ENCODE data around the gene SECTM1. TPM values are rescaled to one million over a fixed set of nuclear protein-coding genes. Genes with fewer than 3 reads are reported as not detected.
"Not testable (repeated sequence)": the region's sequence is repeated elsewhere in the genome, so short reads cannot be mapped to it uniquely, and the experiment has no call there.

SECTM1 gene
- total RNA-seq, 6 experiments from 2014 or later = 3.9 to 7.4 (median 5.8) TPM

DNA sequence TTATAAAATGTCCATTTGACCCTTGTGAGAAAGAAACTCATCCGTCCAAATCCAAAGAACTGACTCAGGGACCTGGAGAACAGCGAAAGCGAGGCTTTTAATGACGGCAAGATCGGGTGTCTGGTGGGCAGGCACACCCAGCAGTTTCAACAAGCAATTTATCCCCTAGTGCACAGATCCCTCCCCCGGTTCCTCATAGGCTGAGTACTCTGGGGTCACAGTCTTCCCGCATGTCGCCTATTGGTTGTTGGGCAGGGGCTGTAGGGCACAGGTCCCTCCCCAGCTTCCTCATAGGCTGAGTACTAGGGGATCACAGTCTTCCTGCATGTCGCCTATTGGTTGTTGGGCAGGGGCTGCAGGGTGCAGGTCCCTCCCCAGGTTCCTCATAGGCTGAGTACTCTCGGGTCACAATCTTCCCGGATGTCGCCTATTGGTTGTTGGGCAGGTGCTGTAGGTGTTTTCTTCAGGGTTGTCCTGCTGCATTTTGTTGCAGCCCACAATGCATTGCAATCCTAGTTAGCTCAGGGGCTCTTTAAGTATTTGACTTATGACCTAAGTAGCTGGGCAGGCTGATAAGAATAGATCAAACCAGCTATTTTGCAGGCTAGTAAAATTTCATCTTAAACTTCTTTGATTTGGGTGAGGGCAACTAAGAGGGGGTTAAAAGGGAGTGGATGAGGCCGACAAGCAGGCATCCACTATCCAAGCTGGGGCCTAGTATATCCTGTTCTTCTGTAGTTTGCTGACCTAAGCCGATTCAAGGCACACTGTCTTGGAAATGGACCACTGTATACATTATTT lies 34.4 kb upstream of the SECTM1 start:
- Histone ChIP-seq H3K36me3 (no peaks in the 10 kb centered on the region), H3K27ac (no peak overlapping the region), H3K9me3 (no peaks in the 10 kb centered on the region), H3K27me3 (peaks cover 6 to 7% of the 10 kb centered on the region in 2 donors), H3K4me1 (peaks cover 0 to 16% (median 0%) of the 10 kb centered on the region in 4 donors), H3K4me3 (no peak overlapping the region)
- ATAC-seq = no peak
- no peak for TF ChIP-seq POLR2A (IDR thresholded peaks at IDR 0.05)
- TF ChIP-seq, protein P1, sequence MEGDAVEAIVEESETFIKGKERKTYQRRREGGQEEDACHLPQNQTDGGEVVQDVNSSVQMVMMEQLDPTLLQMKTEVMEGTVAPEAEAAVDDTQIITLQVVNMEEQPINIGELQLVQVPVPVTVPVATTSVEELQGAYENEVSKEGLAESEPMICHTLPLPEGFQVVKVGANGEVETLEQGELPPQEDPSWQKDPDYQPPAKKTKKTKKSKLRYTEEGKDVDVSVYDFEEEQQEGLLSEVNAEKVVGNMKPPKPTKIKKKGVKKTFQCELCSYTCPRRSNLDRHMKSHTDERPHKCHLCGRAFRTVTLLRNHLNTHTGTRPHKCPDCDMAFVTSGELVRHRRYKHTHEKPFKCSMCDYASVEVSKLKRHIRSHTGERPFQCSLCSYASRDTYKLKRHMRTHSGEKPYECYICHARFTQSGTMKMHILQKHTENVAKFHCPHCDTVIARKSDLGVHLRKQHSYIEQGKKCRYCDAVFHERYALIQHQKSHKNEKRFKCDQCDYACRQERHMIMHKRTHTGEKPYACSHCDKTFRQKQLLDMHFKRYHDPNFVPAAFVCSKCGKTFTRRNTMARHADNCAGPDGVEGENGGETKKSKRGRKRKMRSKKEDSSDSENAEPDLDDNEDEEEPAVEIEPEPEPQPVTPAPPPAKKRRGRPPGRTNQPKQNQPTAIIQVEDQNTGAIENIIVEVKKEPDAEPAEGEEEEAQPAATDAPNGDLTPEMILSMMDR (IDR thresholded peaks at IDR 0.05) = no peak
- no peak for DNase-seq
- 91% methylated on average over 8 of the region's 14 CpGs for WGBS (ENCODE audit: insufficient coverage, low coverage, low lambda C conversion rate, missing lambda C conversion rate)
- intact Hi-C loops (cut with DNase I) = no loop called here

DNA sequence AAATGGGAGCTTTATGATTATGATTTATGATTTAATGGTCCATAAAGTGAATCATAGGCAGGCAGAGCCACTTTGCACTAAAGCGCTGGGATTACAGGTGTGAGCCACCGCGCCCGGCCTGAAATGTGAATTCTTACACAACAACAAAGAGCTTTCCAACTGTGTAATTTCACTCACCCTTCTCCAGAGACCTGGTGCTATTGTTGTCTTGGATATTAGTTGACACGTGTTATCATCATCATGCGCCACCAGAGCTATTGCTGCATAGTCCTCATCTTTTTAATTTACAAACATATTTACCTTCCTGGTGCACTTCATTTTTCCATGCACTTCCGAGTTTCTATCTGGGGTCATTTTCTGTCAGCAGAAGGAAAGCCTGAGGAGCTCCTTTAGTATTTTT lies 33.2 kb upstream of the SECTM1 start:
- TF ChIP-seq, protein P1 (IDR thresholded peaks at IDR 0.05) = no peak
- TF ChIP-seq POLR2A (IDR thresholded peaks at IDR 0.05) = no peak
- Histone ChIP-seq H3K27ac (no peak overlapping the region), H3K27me3 (peaks cover 6 to 7% of the 10 kb centered on the region in 2 donors), H3K36me3 (no peaks in the 10 kb centered on the region), H3K9me3 (no peaks in the 10 kb centered on the region), H3K4me1 (peaks cover 0 to 16% (median 0%) of the 10 kb centered on the region in 4 donors), H3K4me3 (no peak overlapping the region)
- ATAC-seq = no peak
- 70% methylated on average over 6 of the region's 7 CpGs for WGBS (ENCODE audit: insufficient coverage, low coverage, low lambda C conversion rate, missing lambda C conversion rate)
- intact Hi-C loops (cut with DNase I) = no loop called here
- DNase-seq = no peak

DNA sequence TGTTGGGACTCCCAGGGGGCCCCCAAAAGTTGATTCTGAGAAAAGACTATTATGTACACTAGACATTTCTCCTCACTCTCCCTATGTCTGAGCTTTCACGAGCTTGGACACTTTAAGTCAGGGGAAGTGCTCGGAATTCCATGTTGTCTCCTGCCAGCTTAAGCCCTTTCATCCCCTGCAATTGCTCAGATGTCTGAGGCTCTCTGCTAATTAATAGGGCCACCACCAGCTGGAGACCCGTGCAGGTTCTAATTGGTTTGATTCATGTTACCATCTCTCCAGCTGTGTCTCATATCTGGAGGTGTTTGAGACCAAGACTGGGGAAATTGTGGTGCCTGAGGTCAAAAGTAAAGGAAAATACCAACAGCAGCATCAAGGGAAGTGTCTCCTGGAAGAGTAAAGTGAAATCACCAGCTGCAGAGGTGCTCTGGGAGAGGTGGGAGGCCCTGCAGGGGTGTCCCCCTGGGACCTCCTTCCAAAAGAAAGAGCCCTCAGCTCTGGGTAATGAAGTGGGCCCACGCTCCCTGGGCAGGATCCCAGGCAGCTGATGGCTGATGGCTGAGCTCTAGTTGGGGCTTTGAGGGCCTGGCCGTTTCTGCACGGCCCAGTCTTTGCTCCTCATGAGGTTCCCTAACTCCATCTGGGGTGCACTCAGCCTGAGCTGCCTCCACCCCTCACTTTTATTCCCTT lies 32.2 kb upstream of the SECTM1 start:
- H3K9me3 ChIP-seq = no peaks in the 10 kb centered on the region
- H3K27me3 ChIP-seq = peaks cover 0 to 7% of the 10 kb centered on the region in 2 donors
- no peak overlapping the region for H3K27ac ChIP-seq
- intact Hi-C loops (cut with DNase I) = no loop called here
- H3K36me3 ChIP-seq = no peaks in the 10 kb centered on the region
- 59% methylated on average over 5 of the region's 6 CpGs for whole genome bisulfite sequencing (ENCODE audit: insufficient coverage, low coverage, low lambda C conversion rate, missing lambda C conversion rate)
- H3K4me1 ChIP-seq = peaks cover 0 to 8% (median 0%) of the 10 kb centered on the region in 4 donors
- no peak overlapping the region for H3K4me3 ChIP-seq
- DNase-seq (no peak), ATAC-seq (no peak)
- TF ChIP-seq, protein P1 (IDR thresholded peaks at IDR 0.05) = no peak
- TF ChIP-seq POLR2A (IDR thresholded peaks at IDR 0.05) = no peak

DNA sequence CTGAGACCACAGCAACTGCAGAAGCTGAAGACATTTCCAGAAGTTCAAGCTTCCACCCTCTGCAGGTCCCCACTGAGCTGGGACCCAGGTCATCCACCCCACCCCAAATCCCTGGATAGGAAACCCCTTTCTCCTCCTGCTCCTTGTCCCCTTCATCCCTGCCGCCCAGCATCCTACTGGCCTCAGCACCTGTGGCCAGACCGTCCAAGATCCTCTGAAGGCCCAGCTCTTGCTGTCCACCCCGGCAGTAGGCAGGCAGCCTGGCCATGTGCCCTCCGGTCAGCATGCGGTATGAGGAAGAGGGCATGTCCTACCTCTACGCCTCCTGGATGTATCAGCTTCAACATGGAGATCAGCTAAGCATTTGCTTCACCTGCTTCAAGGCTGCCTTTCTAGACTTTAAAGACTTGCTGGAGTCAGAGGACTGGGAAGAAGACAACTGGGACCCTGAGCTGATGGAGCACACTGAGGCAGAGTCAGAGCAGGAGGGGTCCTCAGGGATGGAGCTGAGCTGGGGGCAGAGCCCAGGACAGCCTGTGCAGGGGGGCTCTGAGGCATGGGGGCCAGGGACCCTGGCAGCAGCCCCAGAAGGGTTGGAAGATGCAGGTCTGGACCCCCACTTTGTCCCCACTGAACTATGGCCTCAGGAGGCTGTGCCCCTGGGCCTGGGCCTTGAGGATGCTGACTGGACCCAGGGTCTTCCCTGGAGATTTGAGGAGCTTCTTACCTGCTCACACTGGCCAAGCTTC lies 28.5 kb upstream of the SECTM1 start:
- DNase-seq (no peak), ATAC-seq (peak in 3 of 4 donors; percentile 10 to 26 (median 25))
- 97% methylated on average over 6 of the region's 6 CpGs for WGBS (ENCODE audit: insufficient coverage, low coverage, low lambda C conversion rate, missing lambda C conversion rate)
- TF ChIP-seq, protein P1 (IDR thresholded peaks at IDR 0.05) = no peak
- no peak for TF ChIP-seq POLR2A (IDR thresholded peaks at IDR 0.05)
- Histone ChIP-seq H3K9me3 (no peaks in the 10 kb centered on the region), H3K27me3 (no peaks in the 10 kb centered on the region), H3K4me3 (no peak overlapping the region), H3K4me1 (no peaks in the 10 kb centered on the region), H3K36me3 (no peaks in the 10 kb centered on the region), H3K27ac (no peak overlapping the region)
- intact Hi-C loops (cut with DNase I) = no loop called here

DNA sequence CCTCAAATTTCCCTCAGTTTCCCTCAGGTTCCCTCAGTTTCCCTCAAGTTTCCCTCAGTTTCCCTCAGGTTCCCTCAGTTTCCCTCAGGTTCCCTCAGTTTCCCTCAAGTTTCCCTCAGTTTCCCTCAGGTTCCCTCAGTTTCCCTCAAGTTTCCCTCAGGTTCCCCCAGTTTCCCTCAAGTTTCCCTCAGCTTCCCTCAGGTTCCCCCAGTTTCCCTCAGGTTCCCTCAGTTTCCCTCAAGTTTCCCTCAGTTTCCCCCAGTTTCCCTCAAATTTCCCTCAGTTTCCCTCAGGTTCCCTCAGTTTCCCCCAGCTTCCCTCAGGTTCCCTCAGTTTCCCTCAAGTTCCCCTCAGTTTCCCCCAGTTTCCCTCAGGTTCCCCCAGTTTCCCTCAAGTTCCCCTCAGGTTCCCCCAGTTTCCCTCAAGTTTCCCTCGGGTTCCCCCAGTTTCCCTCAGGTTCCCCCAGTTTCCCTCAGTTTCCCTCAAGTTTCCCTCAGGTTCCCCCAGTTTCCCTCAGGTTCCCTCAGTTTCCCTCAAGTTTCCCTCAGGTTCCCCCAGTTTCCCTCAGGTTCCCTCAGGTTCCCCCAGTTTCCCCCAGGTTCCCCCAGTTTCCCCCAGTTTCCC lies 26.0 kb upstream of the SECTM1 start:
- intact Hi-C loops (cut with DNase I) = loop anchor here (10.0 kb wide), 3 partner anchors 55 to 195 kb away; partner anchors contain the start of genes HEXD (in 1 of the 2) and OGFOD3 (in 1 of the 2)
- not testable (repeated sequence) for H3K36me3 ChIP-seq, H3K27ac ChIP-seq, H3K9me3 ChIP-seq, DNase-seq, H3K4me1 ChIP-seq, ATAC-seq, H3K27me3 ChIP-seq, H3K4me3 ChIP-seq
- 75% methylated on average over 1 of the region's 1 CpG for WGBS (ENCODE audit: insufficient coverage, low coverage, low lambda C conversion rate, missing lambda C conversion rate)

Data from right lobe of liver (tissue), 6 donors.